Urinary bladder (tissue), 4 donors: ENCODE results near the gene KLF9. TPM values are rescaled to one million over a fixed set of nuclear protein-coding genes. Genes with fewer than 3 reads are reported as not detected.

ENCODE experiments used
- DNase-seq: peaks from one replicate; pipeline ENCODE4 v3.0.0-alpha.2; 2015; ENCODE audit errors: extremely low spot score
- H3K27ac ChIP-seq: one replicate; pipeline ENCODE4 v1.5.1; 2013; ENCODE audit warnings: low read depth, mild to moderate bottlenecking, moderate library complexity
- H3K36me3 ChIP-seq: one replicate; pipeline ENCODE4 v1.6.1; 2013; ENCODE audit warnings: mild to moderate bottlenecking, moderate library complexity; ENCODE audit not compliant: insufficient read depth
- H3K4me1 ChIP-seq: one replicate; pipeline ENCODE4 v1.6.1; 2013; ENCODE audit warnings: mild to moderate bottlenecking, moderate library complexity; ENCODE audit not compliant: insufficient read depth
- H3K4me3 ChIP-seq: one replicate; pipeline ENCODE4 v1.5.1; 2013; ENCODE audit warnings: low read depth, low read length
- WGBS: extraction: QIAGEN DNeasy Blood & Tissue Kit; methylation state at CpG from one replicate; pipeline ENCODE4 v1.1.7; 2013; 5-methylcytosine and 5-hydroxymethylcytosine counted together
- polyA plus RNA-seq: library from polyadenylated mRNA; stranded (reverse); fragments of 200-250 nt; gene quantifications from one replicate; pipeline ENCODE4 v1.2.3, GENCODE V29; 2013
- total RNA-seq: library from RNA; depleted of rRNA; stranded (reverse); fragments of >200 nt; gene quantifications from one replicate; pipeline ENCODE4 v1.2.3, GENCODE V29; 2014
- donor health status: healthy with polysubstance abuse.
- donor health status: healthy.

KLF9 gene
- total and polyA plus RNA-seq, 2 donors: 15.4 to 97.7 TPM

DNA sequence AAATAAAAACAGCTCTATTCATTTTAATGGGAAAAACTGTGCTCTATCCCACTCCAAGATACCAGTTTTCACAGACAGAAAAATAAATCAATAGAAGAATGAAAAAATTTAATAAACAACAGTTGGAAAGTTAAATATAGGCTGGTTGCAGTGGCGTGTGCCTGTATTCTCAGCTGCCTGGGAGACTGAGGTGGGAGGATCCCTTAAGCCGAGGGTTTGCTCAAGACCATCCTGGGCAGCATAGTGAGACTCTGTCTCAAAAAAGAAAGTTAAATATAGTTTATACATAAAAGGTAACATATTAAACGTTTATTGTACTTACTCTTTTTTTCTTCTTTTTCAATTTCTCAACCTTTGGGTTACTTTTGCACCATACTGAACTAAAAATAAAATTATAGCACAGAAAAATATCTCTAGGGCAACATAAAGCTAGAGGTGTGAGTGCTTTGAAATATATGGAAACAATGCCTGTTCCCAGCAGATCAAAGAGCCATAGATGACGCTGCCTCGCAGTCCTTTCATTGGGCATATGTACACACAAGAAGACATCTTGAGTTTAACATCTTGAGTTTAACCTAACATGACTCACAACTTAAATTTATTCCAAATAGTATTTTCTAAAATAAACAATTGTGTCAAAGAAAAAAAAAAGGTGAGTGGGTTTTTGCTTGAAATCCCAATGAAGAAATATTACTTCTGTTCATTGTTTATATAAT, 25.7 kb upstream of the KLF9 start:
- DNase-seq: no peak
- whole genome bisulfite sequencing: 53% methylated on average over 5 of the region's 5 CpGs
- Histone ChIP-seq H3K4me1 (no peaks in the 10 kb centered on the region), H3K36me3 (no peaks in the 10 kb centered on the region), H3K27ac (no peak overlapping the region), H3K4me3 (no peak overlapping the region)

DNA sequence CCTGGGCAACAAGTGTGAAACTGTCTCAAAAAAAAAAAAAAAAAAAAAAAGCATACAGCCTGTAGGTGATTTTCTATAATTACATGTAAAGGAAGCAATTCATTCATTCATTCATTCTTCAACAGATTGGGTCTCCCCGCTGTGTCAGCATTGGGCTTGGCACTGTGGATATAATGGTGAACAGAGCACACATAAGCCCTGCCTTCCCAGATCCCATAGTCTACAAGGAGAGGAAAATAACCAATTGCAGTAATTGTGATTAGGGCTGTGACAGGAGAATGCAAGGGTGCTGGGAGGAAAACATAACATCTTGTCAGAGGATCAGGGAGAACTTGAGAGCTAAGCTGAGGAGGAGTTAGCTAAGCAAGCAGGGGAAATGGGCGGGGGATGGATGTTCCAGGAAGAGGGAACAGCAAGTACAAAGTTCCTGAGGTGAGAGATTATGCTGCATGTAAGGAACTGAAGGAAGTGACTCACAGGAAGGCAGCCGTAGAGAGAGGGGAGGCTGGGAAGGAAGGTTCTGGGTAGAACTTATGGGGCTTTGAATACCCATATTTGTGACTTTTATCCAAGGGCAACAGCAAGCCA, 24.0 kb upstream of the KLF9 start:
- 67% methylated on average over 3 of the region's 3 CpGs for WGBS
- no peak for DNase-seq
- no peak overlapping the region for H3K4me3 ChIP-seq
- no peak overlapping the region for H3K27ac ChIP-seq
- H3K4me1 ChIP-seq: no peaks in the 10 kb centered on the region
- H3K36me3 ChIP-seq: no peaks in the 10 kb centered on the region

GRCh38 chr9:70435948-70436347, 21.5 kb upstream of the KLF9 start:
- Histone ChIP-seq H3K4me1 (no peaks in the 10 kb centered on the region), H3K4me3 (no peak overlapping the region), H3K27ac (no peak overlapping the region), H3K36me3 (no peaks in the 10 kb centered on the region)
- DNase-seq: no peak
- WGBS: 55% methylated on average over 1 of the region's 1 CpG

DNA sequence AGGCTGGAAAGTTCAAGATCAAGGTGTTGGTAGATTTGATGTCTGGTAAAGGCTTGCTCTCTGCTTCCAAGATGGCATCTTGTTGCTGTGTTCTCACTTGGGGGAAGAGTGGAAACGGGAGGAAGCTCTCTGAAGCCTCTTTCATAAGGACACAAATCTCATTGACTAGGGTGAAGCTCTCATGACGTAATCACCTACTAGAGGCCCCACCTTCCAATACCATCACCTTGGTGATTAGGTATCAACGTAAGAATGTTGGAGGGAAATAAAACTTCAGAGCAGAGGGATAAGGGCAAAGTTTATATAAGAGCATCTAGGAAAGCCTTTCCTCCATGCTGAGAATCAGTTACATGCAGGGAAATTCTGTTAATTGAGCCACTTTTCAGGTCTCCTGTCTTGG, 15.4 kb upstream of the KLF9 start:
- H3K4me1 ChIP-seq: no peaks in the 10 kb centered on the region
- H3K4me3 ChIP-seq: no peak overlapping the region
- DNase-seq: no peak
- H3K27ac ChIP-seq: no peak overlapping the region
- WGBS: 79% methylated on average over 3 of the region's 3 CpGs
- H3K36me3 ChIP-seq: no peaks in the 10 kb centered on the region

DNA sequence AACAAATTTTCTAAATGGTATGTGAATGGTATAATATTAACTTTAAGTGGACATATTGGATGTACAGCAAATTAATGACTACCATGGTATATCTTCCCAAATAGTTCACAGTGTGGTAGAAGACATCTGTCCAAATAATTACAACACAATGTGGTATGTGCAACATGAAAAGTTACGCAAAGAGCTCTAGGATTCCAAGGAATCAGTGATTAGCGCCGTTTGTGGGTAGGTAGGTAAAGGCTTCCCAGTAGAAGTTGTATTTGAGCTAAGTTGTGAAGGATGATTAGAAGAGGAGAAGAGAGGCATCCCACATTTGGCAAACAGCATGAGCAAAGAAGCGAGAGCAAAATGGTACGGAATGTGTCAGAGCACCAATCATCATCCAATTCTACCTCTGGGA, 14.3 kb upstream of the KLF9 start:
- DNase-seq: no peak
- Histone ChIP-seq H3K27ac (no peak overlapping the region), H3K4me3 (no peak overlapping the region), H3K36me3 (no peaks in the 10 kb centered on the region), H3K4me1 (no peaks in the 10 kb centered on the region)
- WGBS: 95% methylated on average over 5 of the region's 5 CpGs

- Histone ChIP-seq H3K4me3 (no peak overlapping the region), H3K36me3 (no peaks in the 10 kb centered on the region), H3K27ac (no peak overlapping the region), H3K4me1 (no peaks in the 10 kb centered on the region)
- no peak for DNase-seq
- WGBS: 61% methylated on average over 11 of the region's 11 CpGs
These were observed 12.9 kb upstream of the KLF9 start for GRCh38 chr9:70427161-70427945.

DNA sequence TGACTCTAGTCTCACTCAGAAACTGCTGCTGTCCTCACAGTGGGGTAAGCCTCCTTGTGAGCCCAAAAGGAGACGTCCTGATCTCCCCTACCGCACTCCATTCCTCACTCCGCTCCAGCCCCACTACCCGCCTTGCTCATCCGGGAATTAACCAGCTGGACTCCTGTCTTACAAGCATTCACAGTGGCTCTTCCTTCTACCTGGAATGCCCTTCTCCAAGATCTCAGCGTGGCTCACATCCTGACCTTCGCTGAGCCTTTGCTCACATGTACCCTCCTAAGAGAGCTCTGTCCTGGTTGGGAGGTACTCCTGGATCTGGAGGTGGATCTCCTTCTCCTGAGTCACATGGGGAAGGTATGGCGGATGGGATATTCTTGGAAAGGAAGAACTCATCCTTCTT, 10.7 kb upstream of the KLF9 start:
- no peak for DNase-seq
- H3K36me3 ChIP-seq: no peaks in the 10 kb centered on the region
- no peak overlapping the region for H3K27ac ChIP-seq
- no peak overlapping the region for H3K4me3 ChIP-seq
- WGBS: 93% methylated on average over 8 of the region's 8 CpGs
- no peaks in the 10 kb centered on the region for H3K4me1 ChIP-seq

DNA sequence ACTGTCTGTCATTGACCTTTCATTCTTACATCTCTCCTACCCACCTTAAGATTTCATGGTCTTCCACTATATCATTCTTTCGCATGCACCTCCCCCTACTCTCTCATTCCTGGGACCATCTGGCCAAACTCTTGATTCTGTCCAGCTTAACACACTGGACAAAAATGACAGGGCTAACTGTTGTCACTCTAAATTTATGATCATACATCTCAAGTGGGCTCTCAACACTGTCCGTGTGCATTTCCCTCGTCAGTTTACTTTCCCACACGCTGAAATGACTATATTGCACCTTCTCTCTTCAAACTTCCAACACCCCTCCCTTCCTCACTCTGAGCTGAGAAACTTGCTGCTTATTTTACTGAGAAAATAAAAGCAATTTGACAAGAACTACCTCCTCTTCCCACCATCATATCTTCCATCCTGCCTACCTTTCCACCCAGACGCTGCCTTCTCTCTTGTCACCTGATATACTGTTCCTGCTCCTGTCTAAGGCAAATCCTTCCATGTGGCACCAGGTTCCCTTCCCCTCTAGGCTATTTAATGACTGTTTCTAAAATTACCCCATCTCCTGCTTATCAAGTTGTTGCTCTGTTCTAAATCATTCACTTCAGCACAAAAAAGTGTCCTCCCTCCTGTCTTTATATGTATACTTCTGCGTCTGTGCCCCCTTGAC, 8.1 kb upstream of the KLF9 start:
- WGBS: 79% methylated on average over 6 of the region's 6 CpGs
- peak overlapping the region; percentile 56 for H3K27ac ChIP-seq
- H3K4me3 ChIP-seq: no peak overlapping the region
- no peak for DNase-seq
- no peaks in the 10 kb centered on the region for H3K4me1 ChIP-seq
- no peaks in the 10 kb centered on the region for H3K36me3 ChIP-seq

DNA sequence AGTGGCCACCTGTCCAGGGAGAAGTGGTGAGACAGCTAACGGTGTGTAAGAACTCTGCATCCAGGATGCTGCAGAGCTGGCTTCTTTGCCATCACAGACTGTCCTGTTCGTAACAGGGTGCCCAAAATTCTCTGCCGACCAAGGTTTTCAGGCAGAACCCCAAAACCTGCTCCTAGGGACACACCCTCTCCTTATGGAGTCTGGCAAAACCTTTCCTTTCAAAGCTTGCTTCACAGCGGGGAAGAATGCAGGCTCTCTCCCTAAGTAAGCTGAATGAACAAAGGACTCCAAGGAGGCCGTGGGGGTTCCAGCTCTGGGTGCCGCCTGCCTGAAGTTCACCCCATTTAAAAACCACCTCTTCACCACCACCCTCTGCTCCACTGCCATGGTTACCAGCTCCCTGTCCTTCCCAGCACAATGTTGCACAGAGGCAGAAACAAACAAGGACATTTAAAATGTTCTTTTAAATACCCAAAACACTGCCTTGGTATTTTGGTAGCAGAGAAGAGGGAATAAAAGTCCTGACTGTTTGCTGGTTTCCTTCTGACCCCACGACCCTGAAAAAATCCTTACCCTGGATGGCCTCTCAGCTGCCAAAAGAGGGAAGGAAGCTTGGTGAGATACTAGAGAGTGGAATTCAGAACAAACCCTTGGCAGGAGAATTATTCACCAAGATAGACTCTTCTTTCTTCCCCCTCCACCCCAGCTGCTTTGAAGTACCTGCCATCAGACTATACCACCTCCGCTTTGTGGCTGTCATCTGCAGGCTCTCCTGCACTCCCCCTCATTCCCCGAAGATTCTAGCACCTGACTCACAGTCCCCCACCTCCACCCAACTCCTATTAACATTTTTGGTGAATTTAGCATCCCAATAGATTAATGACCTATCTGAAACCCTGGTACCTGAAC, 7.1 kb upstream of the KLF9 start:
- Histone ChIP-seq H3K27ac (peak overlapping the region; percentile 82), H3K4me3 (no peak overlapping the region), H3K36me3 (no peaks in the 10 kb centered on the region), H3K4me1 (no peaks in the 10 kb centered on the region)
- DNase-seq: no peak
- 40% methylated on average over 9 of the region's 9 CpGs for WGBS

- peak overlapping the region; percentile 47 for H3K4me3 ChIP-seq
- no peaks in the 10 kb centered on the region for H3K36me3 ChIP-seq
- H3K4me1 ChIP-seq: no peaks in the 10 kb centered on the region
- 1% methylated on average over 32 of the region's 32 CpGs for WGBS
- H3K27ac ChIP-seq: peak overlapping the region; percentile 97
- no peak for DNase-seq
These were observed 6.2 kb upstream of the KLF9 start for GRCh38 chr9:70420441-70421271.

GRCh38 chr9:70419556-70420440, 5.3 kb upstream of the KLF9 start:
- Histone ChIP-seq H3K4me3 (peak overlapping the region; percentile 47), H3K36me3 (no peaks in the 10 kb centered on the region), H3K4me1 (no peaks in the 10 kb centered on the region), H3K27ac (peak overlapping the region; percentile 97)
- WGBS: under 1% methylated on average over 60 of the region's 60 CpGs
- DNase-seq: peak; percentile 77
